HG03378 (cell line): Measurements from ENCODE around the gene LRRC56.
"Not testable (repeated sequence)": the region's sequence is repeated elsewhere in the genome, so short reads cannot be mapped to it uniquely, and the experiment has no call there.

Experiments used
- ATAC-seq: cut with Tn5 transposase; IDR thresholded peaks from one replicate; pipeline ENCODE4 v1.9.1; 2021; ENCODE audit warnings: mild to moderate bottlenecking, moderate library complexity; ENCODE audit not compliant: unreplicated experiment

LRRC56 gene

GRCh38 chr11:573146-573759 lies 35.9 kb downstream of the LRRC56 start:
- no peak for ATAC-seq

GRCh38 chr11:574031-574570 lies 36.8 kb downstream of the LRRC56 start:
- ATAC-seq: not testable (repeated sequence)

- no peak for ATAC-seq
These were observed 37.4 kb downstream of the LRRC56 start for GRCh38 chr11:574632-575312.

GRCh38 chr11:575313-575995 lies 38.1 kb downstream of the LRRC56 start:
- ATAC-seq: no peak

GRCh38 chr11:575996-576768 lies 38.9 kb downstream of the LRRC56 start, which contains the start of gene PHRF1:
Gene PHRF1, plus strand, starts transcription at chr11:576470. Its CDS starts 5,043 bp downstream, at chr11:581513.
- ATAC-seq: peak; percentile 79

- ATAC-seq: no peak
These were observed 39.7 kb downstream of the LRRC56 start for GRCh38 chr11:576811-577610.

- ATAC-seq: no peak
These were observed 40.2 kb downstream of the LRRC56 start for GRCh38 chr11:577611-577894.

- no peak for ATAC-seq
These were observed 41.1 kb downstream of the LRRC56 start for GRCh38 chr11:578276-579035.

- no peak for ATAC-seq
These were observed 42.7 kb downstream of the LRRC56 start for GRCh38 chr11:579830-580601.

- ATAC-seq: no peak
These were observed 44.0 kb downstream of the LRRC56 start for GRCh38 chr11:581342-581741.

GRCh38 chr11:581752-582151 lies 44.4 kb downstream of the LRRC56 start:
- ATAC-seq: no peak

- ATAC-seq: no peak
These were observed 47.0 kb downstream of the LRRC56 start for GRCh38 chr11:584287-584686.

- no peak for ATAC-seq
These were observed 49.3 kb downstream of the LRRC56 start for GRCh38 chr11:586376-587316.

- no peak for ATAC-seq
These were observed 50.2 kb downstream of the LRRC56 start for GRCh38 chr11:587546-587945.

- ATAC-seq: no peak
These were observed 50.7 kb downstream of the LRRC56 start for GRCh38 chr11:587978-588380.

- no peak for ATAC-seq
These were observed 52.5 kb downstream of the LRRC56 start for GRCh38 chr11:589798-590197.

- ATAC-seq: no peak
These were observed 53.7 kb downstream of the LRRC56 start for GRCh38 chr11:590997-591396.

- no peak for ATAC-seq
These were observed 55.2 kb downstream of the LRRC56 start for GRCh38 chr11:592501-592900.
